Muscle of leg (tissue), 11 donors: ENCODE measurements around the gene HRC. TPM values are rescaled to one million over a fixed set of nuclear protein-coding genes. Genes with fewer than 3 reads are reported as not detected.

Experiments
- DNase-seq: peaks from one replicate; pipeline ENCODE4 v3.0.0; 2013
- H3K27ac ChIP-seq: one replicate; pipeline ENCODE4 v1.5.1; 2013; ENCODE audit warnings: mild to moderate bottlenecking, low read length, control low read depth
- H3K27me3 ChIP-seq: one replicate; pipeline ENCODE4 v1.6.1; 2013; ENCODE audit warnings: low read length; ENCODE audit not compliant: control insufficient read depth, insufficient read depth
- H3K36me3 ChIP-seq: one replicate; pipeline ENCODE4 v1.6.1; 2013; ENCODE audit warnings: low read length; ENCODE audit not compliant: control insufficient read depth, insufficient read depth
- H3K4me1 ChIP-seq: one replicate; pipeline ENCODE4 v1.6.1; 2013; ENCODE audit warnings: low read length; ENCODE audit not compliant: control insufficient read depth, insufficient read depth
- H3K4me3 ChIP-seq: one replicate; pipeline ENCODE4 v1.5.1; 2013; ENCODE audit warnings: low read length, control low read depth
- H3K9me3 ChIP-seq: replicated peaks from 2 replicates; pipeline ENCODE4 v1.6.1; 2013; ENCODE audit warnings: low read depth, low read length; ENCODE audit not compliant: control insufficient read depth
- WGBS: methylation state at CpG from one replicate; pipeline ENCODE4 v1.1.5; 2013; ENCODE audit warnings: missing lambda C conversion rate; ENCODE audit not compliant: insufficient coverage; 5-methylcytosine and 5-hydroxymethylcytosine counted together
- polyA plus RNA-seq, 8 donors: library from polyadenylated mRNA; unstranded; fragments of 120-200 nt; gene quantifications; one replicate each; pipeline versions ENCODE4 v1.2.1 to v1.2.3, GENCODE V29; 2013; ENCODE audit warnings: inconsistent platforms in 1 of 8, low replicate concordance in 1 of 8; ENCODE audit not compliant: insufficient read length in 8 of 8, insufficient read depth in 1 of 8
- total RNA-seq: library from RNA; stranded (reverse); fragments of 120-200 nt; gene quantifications from one replicate; pipeline ENCODE4 v1.2.4, GENCODE V29; 2013

Gene HRC
- total and polyA plus RNA-seq, 9 donors, result 105 to 172 (median 134) TPM

- H3K4me1 ChIP-seq, result peaks cover 20% of the 10 kb centered on the region
- WGBS, result 44% methylated on average over 18 of the region's 30 CpGs
- peaks cover 94% of the 10 kb centered on the region for H3K36me3 ChIP-seq
- peak; percentile 80 for DNase-seq
- no peaks in the 10 kb centered on the region for H3K9me3 ChIP-seq
- no peak overlapping the region for H3K27ac ChIP-seq
- no peaks in the 10 kb centered on the region for H3K27me3 ChIP-seq
- H3K4me3 ChIP-seq, result no peak overlapping the region
These were observed 50.8 kb downstream of the HRC start for GRCh38 chr19:49104229-49104864.

GRCh38 chr19:49103331-49104085, 51.7 kb downstream of the HRC start:
- no peak overlapping the region for H3K4me3 ChIP-seq
- H3K27ac ChIP-seq, result no peak overlapping the region
- H3K36me3 ChIP-seq, result peaks cover 94% of the 10 kb centered on the region
- 36% methylated on average over 8 of the region's 33 CpGs for WGBS
- DNase-seq, result no peak
- no peaks in the 10 kb centered on the region for H3K9me3 ChIP-seq
- peaks cover 20% of the 10 kb centered on the region for H3K4me1 ChIP-seq
- H3K27me3 ChIP-seq, result no peaks in the 10 kb centered on the region

- WGBS, result 82% methylated on average over 4 of the region's 12 CpGs
- no peak overlapping the region for H3K4me3 ChIP-seq
- no peaks in the 10 kb centered on the region for H3K9me3 ChIP-seq
- no peak overlapping the region for H3K27ac ChIP-seq
- peaks cover 95% of the 10 kb centered on the region for H3K36me3 ChIP-seq
- no peak for DNase-seq
- no peaks in the 10 kb centered on the region for H3K27me3 ChIP-seq
- peaks cover 28% of the 10 kb centered on the region for H3K4me1 ChIP-seq
These were observed 52.9 kb downstream of the HRC start for GRCh38 chr19:49102303-49102702.

Other genes with a start within 250 kb of the HRC start
- 0.31 TPM for gene DHDH, start 221.7 kb downstream of the HRC start, total RNA-seq
- 1 to 10 TPM in 1 of 8 donors, under 1 TPM in 7; 0.20 to 1.9 (median 0.42) TPM for gene DHDH, start 221.7 kb downstream of the HRC start, polyA plus RNA-seq
- 27.1 TPM for gene BAX, start 200.5 kb downstream of the HRC start, total RNA-seq
- 10 to 100 TPM; 33.9 to 52.4 (median 44.7) TPM for gene BAX, start 200.5 kb downstream of the HRC start, polyA plus RNA-seq
- gene FTL, start 190.1 kb downstream of the HRC start, total RNA-seq, result 786 TPM
- 100 to 1,000 TPM; 576 to 914 (median 741) TPM for gene FTL, start 190.1 kb downstream of the HRC start, polyA plus RNA-seq
- 43.8 TPM for gene GYS1, start 162.1 kb downstream of the HRC start, total RNA-seq
- 10 to 100 TPM; 47.3 to 87.3 (median 65.3) TPM for gene GYS1, start 162.1 kb downstream of the HRC start, polyA plus RNA-seq
- gene RUVBL2, start 161.5 kb downstream of the HRC start, total RNA-seq, result 63.8 TPM
- 10 to 100 TPM; 55.3 to 72.5 (median 66.9) TPM for gene RUVBL2, start 161.5 kb downstream of the HRC start, polyA plus RNA-seq
- gene LHB, start 138.3 kb downstream of the HRC start, total RNA-seq, result not detected
- gene LHB, start 138.3 kb downstream of the HRC start, polyA plus RNA-seq, result not detected
- 0.22 TPM for gene CGB3, start 131.1 kb downstream of the HRC start, total RNA-seq
- under 1 TPM in 2 of 8 donors, not detected in 6; 0.57 to 0.60 TPM for gene CGB3, start 131.1 kb downstream of the HRC start, polyA plus RNA-seq
- not detected for gene CGB2, start 123.5 kb downstream of the HRC start, total RNA-seq
- gene CGB2, start 123.5 kb downstream of the HRC start, polyA plus RNA-seq, result under 1 TPM in 1 of 8 donors, not detected in 7; 0.27 TPM
- gene CGB1, start 118.5 kb downstream of the HRC start, total RNA-seq, result not detected
- not detected for gene CGB1, start 118.5 kb downstream of the HRC start, polyA plus RNA-seq
- 0.40 TPM for gene CGB5, start 111.5 kb downstream of the HRC start, total RNA-seq
- gene CGB5, start 111.5 kb downstream of the HRC start, polyA plus RNA-seq, result 1 to 10 TPM in 1 of 8 donors, under 1 TPM in 2, not detected in 5; 0.23 to 1.4 (median 0.63) TPM
- 0.31 TPM for gene CGB8, start 106.3 kb downstream of the HRC start, total RNA-seq
- under 1 TPM in 4 of 8 donors, not detected in 4; 0.20 to 0.58 (median 0.25) TPM for gene CGB8, start 106.3 kb downstream of the HRC start, polyA plus RNA-seq
- 0.53 TPM for gene CGB7, start 97.6 kb downstream of the HRC start, total RNA-seq
- 1 to 10 TPM in 4 of 8 donors, under 1 TPM in 4; 0.34 to 1.4 (median 0.87) TPM for gene CGB7, start 97.6 kb downstream of the HRC start, polyA plus RNA-seq
- 1.6 TPM for gene NTF4, start 90.6 kb downstream of the HRC start, total RNA-seq
- 1 to 10 TPM; 2.5 to 5.2 (median 3.6) TPM for gene NTF4, start 90.6 kb downstream of the HRC start, polyA plus RNA-seq
- 2.8 TPM for gene KCNA7, start 82.7 kb downstream of the HRC start, total RNA-seq
- gene KCNA7, start 82.7 kb downstream of the HRC start, polyA plus RNA-seq, result 1 to 10 TPM; 4.4 to 8.1 (median 6.4) TPM
- 157 TPM for gene SNRNP70, start 69.9 kb downstream of the HRC start, total RNA-seq
- gene SNRNP70, start 69.9 kb downstream of the HRC start, polyA plus RNA-seq, result 100 to 1,000 TPM; 173 to 276 (median 221) TPM
- 11.6 TPM for gene LIN7B, start 41.0 kb downstream of the HRC start, total RNA-seq
- 10 to 100 TPM in 6 of 8 donors, 1 to 10 TPM in 2; 9.6 to 14.4 (median 11.2) TPM for gene LIN7B, start 41.0 kb downstream of the HRC start, polyA plus RNA-seq
- gene C19orf73, start 36.3 kb downstream of the HRC start, total RNA-seq, result 0.35 TPM
- 1 to 10 TPM in 2 of 8 donors, under 1 TPM in 6; 0.33 to 1.2 (median 0.72) TPM for gene C19orf73, start 36.3 kb downstream of the HRC start, polyA plus RNA-seq
- gene PPFIA3, start 35.9 kb downstream of the HRC start, total RNA-seq, result 5.5 TPM
- 10 to 100 TPM in 1 of 8 donors, 1 to 10 TPM in 7; 7.2 to 11.1 (median 8.3) TPM for gene PPFIA3, start 35.9 kb downstream of the HRC start, polyA plus RNA-seq
- 13.1 TPM for gene TRPM4, start 2.4 kb upstream of the HRC start, total RNA-seq
- gene TRPM4, start 2.4 kb upstream of the HRC start, polyA plus RNA-seq, result 10 to 100 TPM; 24.0 to 52.5 (median 36.4) TPM
- gene SLC6A16, start 169.8 kb upstream of the HRC start, total RNA-seq, result 0.49 TPM
- 1 to 10 TPM in 7 of 8 donors, under 1 TPM in 1; 0.50 to 3.2 (median 1.3) TPM for gene SLC6A16, start 169.8 kb upstream of the HRC start, polyA plus RNA-seq
- gene CD37, start 180.0 kb upstream of the HRC start, total RNA-seq, result 1.1 TPM
- 10 to 100 TPM; 15.3 to 27.7 (median 22.9) TPM for gene CD37, start 180.0 kb upstream of the HRC start, polyA plus RNA-seq
- 43.0 TPM for gene TEAD2, start 207.0 kb upstream of the HRC start, total RNA-seq
- gene TEAD2, start 207.0 kb upstream of the HRC start, polyA plus RNA-seq, result 10 to 100 TPM; 56.7 to 82.6 (median 74.2) TPM
- 1.4 TPM for gene DKKL1, start 208.5 kb upstream of the HRC start, total RNA-seq
- 1 to 10 TPM; 1.6 to 4.0 (median 3.1) TPM for gene DKKL1, start 208.5 kb upstream of the HRC start, polyA plus RNA-seq
- not detected for gene KASH5, start 232.9 kb upstream of the HRC start, total RNA-seq
- gene KASH5, start 232.9 kb upstream of the HRC start, polyA plus RNA-seq, result under 1 TPM in 3 of 8 donors, not detected in 5; 0.14 to 0.25 (median 0.23) TPM